Smooth muscle cell (in vitro differentiated cells): ENCODE results near the gene KIRREL2. TPM values are rescaled to one million over a fixed set of nuclear protein-coding genes. Genes with fewer than 3 reads are reported as not detected.

Experiments
- DNase-seq: peaks from one replicate; lab custom pipeline; 2025; ENCODE audit not compliant: unreplicated experiment; lab: John Stamatoyannopoulos, UW
- H2AFZ ChIP-seq: fragments of 200-600 bp; sonication (generic); 2 replicates; pipeline ENCODE4 v1.6.0; 2016; ENCODE audit warnings: antibody characterized with exemption, low read depth, mild to moderate bottlenecking
- H3F3A ChIP-seq: fragments of 200-600 bp; sonication (generic); 2 replicates; pipeline ENCODE4 v1.6.0; 2017; ENCODE audit warnings: antibody characterized with exemption, low read depth
- H3K27ac ChIP-seq: fragments of 200-600 bp; sonication (generic); 2 replicates; pipeline ENCODE4 v1.5.1; 2016; ENCODE audit warnings: low read depth, mild to moderate bottlenecking
- H3K27me3 ChIP-seq: fragments of 200-600 bp; sonication (generic); 2 replicates; pipeline ENCODE4 v1.6.1; 2016; ENCODE audit warnings: low read depth, mild to moderate bottlenecking
- H3K36me3 ChIP-seq: fragments of 200-600 bp; sonication (generic); 2 replicates; pipeline ENCODE4 v1.5.1; 2016; ENCODE audit warnings: low read depth
- H3K4me1 ChIP-seq: fragments of 200-600 bp; sonication (generic); 2 replicates; pipeline ENCODE4 v1.5.1; 2016; ENCODE audit warnings: low read depth
- H3K4me2 ChIP-seq: fragments of 200-600 bp; sonication (generic); 2 replicates; pipeline ENCODE4 v1.6.0; 2016; ENCODE audit warnings: mild to moderate bottlenecking
- H3K4me3 ChIP-seq: fragments of 200-600 bp; sonication (generic); 2 replicates; pipeline ENCODE4 v1.5.1; 2016; ENCODE audit warnings: mild to moderate bottlenecking
- H3K79me2 ChIP-seq: fragments of 200-600 bp; sonication (generic); 2 replicates; pipeline ENCODE4 v1.6.0; 2016; ENCODE audit warnings: low read depth, mild to moderate bottlenecking
- H3K9ac ChIP-seq: fragments of 200-600 bp; sonication (generic); 2 replicates; pipeline ENCODE4 v1.6.0; 2016; ENCODE audit warnings: low read depth
- H3K9me3 ChIP-seq: fragments of 200-600 bp; sonication (generic); replicated peaks from 2 replicates; pipeline ENCODE4 v1.5.1; 2016; ENCODE audit warnings: low read depth
- H4K20me1 ChIP-seq: fragments of 200-600 bp; sonication (generic); 2 replicates; pipeline ENCODE4 v1.6.0; 2016; ENCODE audit warnings: low read depth
- CTCF ChIP-seq: fragments of 200-600 bp; sonication (generic); IDR thresholded peaks from 2 replicates; pipeline ENCODE4 v1.5.1; 2017; ENCODE audit warnings: borderline replicate concordance, mild to moderate bottlenecking, antibody characterized with exemption; ENCODE audit not compliant: insufficient read depth, poor library complexity, severe bottlenecking
- WGBS: methylation state at CpG from one replicate; pipeline ENCODE4 v1.1.7; 2016; ENCODE audit warnings: low lambda C conversion rate; 5-methylcytosine and 5-hydroxymethylcytosine counted together
- polyA plus RNA-seq: library from polyadenylated mRNA; unstranded; fragments of >200 nt; fragmentation: Nextera tagmentation; extraction: Ambion mirVana; gene quantifications from 2 replicates; pipeline ENCODE4 v1.2.1, GENCODE V29; 2016
- total RNA-seq: library from RNA; depleted of rRNA; stranded (reverse); fragments of >200 nt; gene quantifications from 2 replicates; pipeline ENCODE4 v1.2.3, GENCODE V29; 2014

KIRREL2 gene
- total RNA-seq, result 0.18 and 2.1 TPM in 2 replicates
- 0.56 and 0.64 TPM in 2 replicates for polyA plus RNA-seq

- Histone ChIP-seq H3K27ac (no peak within 1 kb of the TSS), H3K36me3 (no peaks in the 10 kb centered on the region), H3K9ac (no peak within 1 kb of the TSS), H3K27me3 (peaks cover 90% of the 10 kb centered on the region), H3K4me2 (peak within 1 kb of the TSS; percentile 95), H3K4me3 (peak within 1 kb of the TSS; percentile 80), H3K9me3 (no peaks in the 10 kb centered on the region), H3K4me1 (no peaks in the 10 kb centered on the region), H4K20me1 (no peaks in the 10 kb centered on the region), H2AFZ (peak within 1 kb of the TSS; percentile 98), H3F3A (no peaks in the 10 kb centered on the region), H3K79me2 (no peaks in the 10 kb centered on the region)
- no peak for DNase-seq
- WGBS, result 2% methylated on average over 27 of the region's 42 CpGs
- no peak for TF ChIP-seq CTCF
Measured at GRCh38 chr19:35856546-35857149, at the start of gene KIRREL2. Gene KIRREL2, plus strand, starts transcription at chr19:35856911. Its CDS starts 209 bp downstream, at chr19:35857120.

- Histone ChIP-seq H3K9me3 (no peaks in the 10 kb centered on the region), H3K9ac (no peak overlapping the region), H3K4me3 (no peak overlapping the region), H3K27me3 (peaks cover 7% of the 10 kb centered on the region), H3K4me2 (no peak overlapping the region), H3K27ac (no peak overlapping the region), H3F3A (no peaks in the 10 kb centered on the region), H2AFZ (no peak overlapping the region), H3K4me1 (no peaks in the 10 kb centered on the region), H3K79me2 (no peaks in the 10 kb centered on the region), H4K20me1 (no peaks in the 10 kb centered on the region), H3K36me3 (no peaks in the 10 kb centered on the region)
- no peak for DNase-seq
- 85% methylated on average over 5 of the region's 5 CpGs for WGBS
- TF ChIP-seq CTCF, result no peak
Measured at GRCh38 chr19:35807633-35808032, 49.1 kb upstream of the KIRREL2 start.

GRCh38 chr19:35811317-35812219, 45.1 kb upstream of the KIRREL2 start:
- no peak overlapping the region for H3K4me2 ChIP-seq
- no peaks in the 10 kb centered on the region for H3K36me3 ChIP-seq
- H2AFZ ChIP-seq, result no peak overlapping the region
- WGBS, result 90% methylated on average over 18 of the region's 18 CpGs
- no peak for TF ChIP-seq CTCF
- H3K4me3 ChIP-seq, result no peak overlapping the region
- no peaks in the 10 kb centered on the region for H3K9me3 ChIP-seq
- H3K27ac ChIP-seq, result no peak overlapping the region
- no peaks in the 10 kb centered on the region for H3F3A ChIP-seq
- H3K9ac ChIP-seq, result no peak overlapping the region
- no peaks in the 10 kb centered on the region for H3K79me2 ChIP-seq
- H4K20me1 ChIP-seq, result no peaks in the 10 kb centered on the region
- H3K27me3 ChIP-seq, result peaks cover 7% of the 10 kb centered on the region
- no peak for DNase-seq
- H3K4me1 ChIP-seq, result no peaks in the 10 kb centered on the region
